Vagina (tissue), 2 donors: ENCODE results near the gene SUPT7L.

ENCODE experiments used
- POLR2A ChIP-seq, 2 donors: fragments of 450-650 bp; IDR thresholded peaks; one replicate each; pipeline ENCODE4 v1.6.1; 2017; ENCODE audit warnings: antibody characterized with exemption in 2 of 2, mild to moderate bottlenecking in 2 of 2, moderate library complexity in 2 of 2
- POLR2AphosphoS5 ChIP-seq, 2 donors: sonication (generic); formaldehyde crosslinking; IDR thresholded peaks; one replicate each; pipeline ENCODE4 v1.9.0; 2017; ENCODE audit warnings: antibody characterized with exemption in 2 of 2, mild to moderate bottlenecking in 2 of 2, low read depth in 1 of 2; ENCODE audit not compliant: insufficient read depth in 1 of 2
- TF ChIP-seq, protein P1 (sequence below), 3 experiments: fragments of 450-650 bp in 2 of 3; fragments of 200-600 bp in 1 of 3; sonication (generic) in 1 of 3; IDR thresholded peaks; one replicate each; pipeline ENCODE4 v1.5.1; 2017 to 2019; ENCODE audit warnings: antibody characterized with exemption in 3 of 3, mild to moderate bottlenecking in 2 of 3, moderate library complexity in 2 of 3

DNA sequence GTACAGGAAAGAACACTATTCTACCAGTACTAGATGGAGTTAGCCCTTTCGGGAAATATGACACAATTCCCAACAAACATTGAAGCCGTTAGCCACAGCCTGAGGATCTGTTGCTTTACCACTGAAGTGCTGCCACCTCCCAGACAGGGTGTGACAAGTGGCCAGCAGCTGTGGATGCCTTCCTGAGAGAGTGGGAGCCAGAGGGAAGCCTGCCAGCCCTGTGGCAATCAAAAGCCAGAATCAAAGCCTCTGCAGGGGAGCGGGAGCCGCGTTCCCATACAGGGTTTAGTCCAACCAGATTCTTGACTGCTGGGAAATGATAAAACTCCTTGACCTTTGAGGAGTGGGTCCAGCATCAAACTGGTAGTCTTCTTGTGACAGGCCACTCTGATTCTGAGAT is 38.3 kb upstream of the SUPT7L start:
- TF ChIP-seq, protein P1, sequence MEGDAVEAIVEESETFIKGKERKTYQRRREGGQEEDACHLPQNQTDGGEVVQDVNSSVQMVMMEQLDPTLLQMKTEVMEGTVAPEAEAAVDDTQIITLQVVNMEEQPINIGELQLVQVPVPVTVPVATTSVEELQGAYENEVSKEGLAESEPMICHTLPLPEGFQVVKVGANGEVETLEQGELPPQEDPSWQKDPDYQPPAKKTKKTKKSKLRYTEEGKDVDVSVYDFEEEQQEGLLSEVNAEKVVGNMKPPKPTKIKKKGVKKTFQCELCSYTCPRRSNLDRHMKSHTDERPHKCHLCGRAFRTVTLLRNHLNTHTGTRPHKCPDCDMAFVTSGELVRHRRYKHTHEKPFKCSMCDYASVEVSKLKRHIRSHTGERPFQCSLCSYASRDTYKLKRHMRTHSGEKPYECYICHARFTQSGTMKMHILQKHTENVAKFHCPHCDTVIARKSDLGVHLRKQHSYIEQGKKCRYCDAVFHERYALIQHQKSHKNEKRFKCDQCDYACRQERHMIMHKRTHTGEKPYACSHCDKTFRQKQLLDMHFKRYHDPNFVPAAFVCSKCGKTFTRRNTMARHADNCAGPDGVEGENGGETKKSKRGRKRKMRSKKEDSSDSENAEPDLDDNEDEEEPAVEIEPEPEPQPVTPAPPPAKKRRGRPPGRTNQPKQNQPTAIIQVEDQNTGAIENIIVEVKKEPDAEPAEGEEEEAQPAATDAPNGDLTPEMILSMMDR (IDR thresholded peaks at IDR 0.05): no peak
- TF ChIP-seq POLR2A (IDR thresholded peaks at IDR 0.05) (no peak), POLR2AphosphoS5 (IDR thresholded peaks at IDR 0.05; ENCODE audit: insufficient read depth in 1 of 2, low read depth in 1 of 2) (no peak)
